HepG2 (cell line): ENCODE data around the gene TK1. TPM values are rescaled to one million over a fixed set of nuclear protein-coding genes. Genes with fewer than 3 reads are reported as not detected.

ENCODE experiments used
- ADNP ChIP-seq: sonication (generic); formaldehyde crosslinking; IDR thresholded peaks from 2 replicates; pipeline ENCODE4 v1.4.0; 2020; ENCODE audit warnings: missing genetic modification reagents
- AGO1 ChIP-seq: fragments of 200-400 bp; formaldehyde crosslinking; IDR thresholded peaks from 2 replicates; pipeline ENCODE4 v1.6.1; 2017; ENCODE audit warnings: mild to moderate bottlenecking, low read depth, low read length, moderate library complexity; ENCODE audit not compliant: poor library complexity, severe bottlenecking
- CAMTA2 ChIP-seq: sonication (generic); formaldehyde crosslinking; IDR thresholded peaks from 2 replicates; pipeline ENCODE4 v1.4.0; 2020; ENCODE audit warnings: mild to moderate bottlenecking, missing genetic modification reagents, borderline replicate concordance
- GABPB1 ChIP-seq: IDR thresholded peaks from 2 replicates; pipeline ENCODE4 v1.6.1; 2016; ENCODE audit warnings: mild to moderate bottlenecking, missing genetic modification reagents, moderate library complexity, missing compliant biosample characterization
- HDAC1 ChIP-seq: sonication (generic); formaldehyde crosslinking; IDR thresholded peaks from 2 replicates; pipeline ENCODE4 v1.5.1; 2020; ENCODE audit warnings: mild to moderate bottlenecking, missing genetic modification reagents
- HDAC2 ChIP-seq: sonication (generic); formaldehyde crosslinking; IDR thresholded peaks from 2 replicates; pipeline ENCODE4 v1.4.0; 2020; ENCODE audit warnings: missing genetic modification reagents
- HNRNPLL ChIP-seq: fragments of 200-400 bp; formaldehyde crosslinking; IDR thresholded peaks from 2 replicates; pipeline ENCODE4 v1.6.1; 2017; ENCODE audit warnings: mild to moderate bottlenecking, low read depth, low read length; ENCODE audit not compliant: poor library complexity, severe bottlenecking
- KDM4B ChIP-seq: sonication (generic); formaldehyde crosslinking; IDR thresholded peaks from 2 replicates; pipeline ENCODE4 v1.4.0; 2020; ENCODE audit warnings: missing genetic modification reagents
- LBX2 ChIP-seq: sonication (generic); formaldehyde crosslinking; IDR thresholded peaks from 2 replicates; pipeline ENCODE4 v1.5.0; 2020; ENCODE audit warnings: missing genetic modification reagents, mild to moderate bottlenecking, borderline replicate concordance
- MTA1 ChIP-seq: sonication (generic); formaldehyde crosslinking; IDR thresholded peaks from 2 replicates; pipeline ENCODE4 v1.4.0; 2020; ENCODE audit warnings: missing genetic modification reagents, mild to moderate bottlenecking, borderline replicate concordance
- NCOA2 ChIP-seq: sonication (generic); formaldehyde crosslinking; IDR thresholded peaks from 2 replicates; pipeline ENCODE4 v1.8.0; 2022; ENCODE audit warnings: inconsistent platforms
- NFE2 ChIP-seq: sonication (generic); formaldehyde crosslinking; IDR thresholded peaks from 2 replicates; pipeline ENCODE4 v1.4.0; 2020; ENCODE audit warnings: missing genetic modification reagents
- NFIC ChIP-seq: IDR thresholded peaks from 2 replicates; pipeline ENCODE4 v1.6.1; 2012; ENCODE audit warnings: mild to moderate bottlenecking, low read length, inconsistent platforms
- NR2F6 ChIP-seq, 2 experiments: IDR thresholded peaks; 2 replicates each; pipeline ENCODE4 v1.6.1; 2016; ENCODE audit warnings: antibody characterized with exemption in 1 of 2, mild to moderate bottlenecking in 1 of 2
- NRL ChIP-seq: sonication (generic); formaldehyde crosslinking; IDR thresholded peaks from 2 replicates; pipeline ENCODE4 v1.5.0; 2020; ENCODE audit warnings: missing genetic modification reagents, mild to moderate bottlenecking, moderate library complexity, borderline replicate concordance
- PHF5A ChIP-seq: IDR thresholded peaks from one replicate; pipeline ENCODE4 v1.6.1; 2018; ENCODE audit warnings: low read depth, missing genetic modification reagents; ENCODE audit not compliant: unreplicated experiment
- REXO4 ChIP-seq: sonication (generic); formaldehyde crosslinking; IDR thresholded peaks from 2 replicates; pipeline ENCODE4 v1.8.0; 2022; ENCODE audit warnings: missing genetic modification reagents, mild to moderate bottlenecking, borderline replicate concordance
- RFX3 ChIP-seq: IDR thresholded peaks from 2 replicates; pipeline ENCODE4 v1.6.1; 2016; ENCODE audit warnings: missing biosample characterization, missing genetic modification reagents
- SAP130 ChIP-seq: IDR thresholded peaks from 2 replicates; pipeline ENCODE4 v1.6.1; 2016; ENCODE audit warnings: low read depth
- SOX5 ChIP-seq: IDR thresholded peaks from 2 replicates; pipeline ENCODE4 v1.6.1; 2016; ENCODE audit warnings: borderline replicate concordance
- UBTF ChIP-seq: sonication (generic); formaldehyde crosslinking; IDR thresholded peaks from 2 replicates; pipeline ENCODE4 v1.4.0; 2020; ENCODE audit warnings: mild to moderate bottlenecking, missing genetic modification reagents
- ZNF101 ChIP-seq: sonication (generic); formaldehyde crosslinking; IDR thresholded peaks from 2 replicates; pipeline ENCODE4 v1.4.0; 2020; ENCODE audit warnings: mild to moderate bottlenecking, low read depth, missing genetic modification reagents, borderline replicate concordance
- ZNF121 ChIP-seq: sonication (generic); formaldehyde crosslinking; IDR thresholded peaks from 2 replicates; pipeline ENCODE4 v1.5.0; 2020; ENCODE audit warnings: mild to moderate bottlenecking, missing genetic modification reagents
- ZNF382 ChIP-seq: sonication (generic); formaldehyde crosslinking; IDR thresholded peaks from 2 replicates; pipeline ENCODE4 v1.5.0; 2020; ENCODE audit warnings: missing genetic modification reagents, mild to moderate bottlenecking, borderline replicate concordance
- ZNF430 ChIP-seq: sonication (generic); formaldehyde crosslinking; IDR thresholded peaks from 2 replicates; pipeline ENCODE4 v1.9.0; 2021; ENCODE audit warnings: mild to moderate bottlenecking, missing genetic modification reagents
- ZNF547 ChIP-seq: sonication (generic); formaldehyde crosslinking; IDR thresholded peaks from 2 replicates; pipeline ENCODE4 v1.5.1; 2020; ENCODE audit warnings: mild to moderate bottlenecking, missing genetic modification reagents
- ZNF563 ChIP-seq: sonication (generic); formaldehyde crosslinking; IDR thresholded peaks from 2 replicates; pipeline ENCODE4 v1.8.0; 2022; ENCODE audit warnings: mild to moderate bottlenecking, moderate library complexity, missing genetic modification reagents
- ZNF850 ChIP-seq: sonication (generic); formaldehyde crosslinking; conservative IDR thresholded peaks from 2 replicates; pipeline ENCODE4 v1.9.0; 2021; ENCODE audit warnings: mild to moderate bottlenecking, missing genetic modification reagents
- ZZZ3 ChIP-seq: sonication (generic); formaldehyde crosslinking; IDR thresholded peaks from 2 replicates; pipeline ENCODE4 v1.4.0; 2020; ENCODE audit warnings: missing genetic modification reagents, mild to moderate bottlenecking, borderline replicate concordance
- polyA plus RNA-seq, 8 experiments: library from polyadenylated mRNA; depleted of rRNA in 3 of 8; stranded (reverse) in 7 of 8; unstranded in 1 of 8; fragments of >200 nt; fragmentation: Illumina TruSeq in 4 of 8; extraction: Trizol in 4 of 8; gene quantifications; 2 replicates each; pipeline versions ENCODE4 v1.2.1 to v1.2.3, GENCODE V29; 2011 to 2016; ENCODE audit warnings: low read depth in 4 of 8, missing spikeins in 1 of 8, mixed read lengths in 1 of 8; ENCODE audit not compliant: insufficient read depth in 1 of 8
- total RNA-seq, 5 experiments: library from RNA; depleted of rRNA; stranded (reverse); fragments of >200 nt; fragmentation: Illumina TruSeq; extraction: Trizol; gene quantifications; 2 replicates each; pipeline ENCODE4 v1.2.3, GENCODE V29; 2016; ENCODE audit warnings: low read depth in 1 of 5

TK1 gene
- total and polyA plus RNA-seq, 2 of the 13 experiments (the other 11 are each of a cell fraction or from before 2014, with no cell fraction given), result 45.0 to 96.0 TPM

- TF ChIP-seq UBTF (CRISPR knock-in tag) (peak; percentile 47), ADNP (CRISPR knock-in tag) (no peak), ZNF430 (CRISPR knock-in tag) (0 out of 2 replicates have a peak, but pooled peaks have one; percentile 38), RFX3 (CRISPR knock-in tag) (no peak), NFIC (no peak), CAMTA2 (CRISPR knock-in tag) (no peak), NFE2 (CRISPR knock-in tag) (no peak), SAP130 (CRISPR knock-in tag) (peak; percentile 32; the same call in 1 of the 2 replicates), ZZZ3 (CRISPR knock-in tag) (peak; percentile 15; the same call in 1 of the 2 replicates), ZNF563 (CRISPR knock-in tag) (peak; percentile 32; the same call in 1 of the 2 replicates), NCOA2 (no peak), HDAC2 (0 out of 2 replicates have a peak, but pooled peaks have one; percentile 13), ZNF547 (CRISPR knock-in tag) (peak; percentile 68), HNRNPLL (peak; percentile 67), ZNF850 (CRISPR knock-in tag) (no peak), KDM4B (CRISPR knock-in tag) (no peak), PHF5A (CRISPR knock-in tag) (no peak), GABPB1 (CRISPR knock-in tag) (peak; percentile 59), AGO1 (no peak), LBX2 (CRISPR knock-in tag) (no peak), ZNF101 (no peak), ZNF382 (no peak), REXO4 (no peak), SOX5 (CRISPR knock-in tag) (no peak), HDAC1 (CRISPR knock-in tag) (0 out of 2 replicates have a peak, but pooled peaks have one; percentile 15), NRL (CRISPR knock-in tag) (peak; percentile 34; the same call in 1 of the 2 replicates), ZNF121 (no peak), NR2F6 (IDR thresholded peaks at IDR 0.05) (no peak), NR2F6 (CRISPR knock-in tag; IDR thresholded peaks at IDR 0.05) (peak; percentile 36; the same call in 1 of the 2 replicates), MTA1 (CRISPR knock-in tag) (no peak)
Observed at GRCh38 chr17:78132084-78132676, 54.7 kb downstream of the TK1 start (continued).
